ENCODE measurements around the gene ERLEC1.
"Not testable (repeated sequence)": the region's sequence is repeated elsewhere in the genome, so short reads cannot be mapped to it uniquely, and the experiment has no call there.

ERLEC1 gene

DNA sequence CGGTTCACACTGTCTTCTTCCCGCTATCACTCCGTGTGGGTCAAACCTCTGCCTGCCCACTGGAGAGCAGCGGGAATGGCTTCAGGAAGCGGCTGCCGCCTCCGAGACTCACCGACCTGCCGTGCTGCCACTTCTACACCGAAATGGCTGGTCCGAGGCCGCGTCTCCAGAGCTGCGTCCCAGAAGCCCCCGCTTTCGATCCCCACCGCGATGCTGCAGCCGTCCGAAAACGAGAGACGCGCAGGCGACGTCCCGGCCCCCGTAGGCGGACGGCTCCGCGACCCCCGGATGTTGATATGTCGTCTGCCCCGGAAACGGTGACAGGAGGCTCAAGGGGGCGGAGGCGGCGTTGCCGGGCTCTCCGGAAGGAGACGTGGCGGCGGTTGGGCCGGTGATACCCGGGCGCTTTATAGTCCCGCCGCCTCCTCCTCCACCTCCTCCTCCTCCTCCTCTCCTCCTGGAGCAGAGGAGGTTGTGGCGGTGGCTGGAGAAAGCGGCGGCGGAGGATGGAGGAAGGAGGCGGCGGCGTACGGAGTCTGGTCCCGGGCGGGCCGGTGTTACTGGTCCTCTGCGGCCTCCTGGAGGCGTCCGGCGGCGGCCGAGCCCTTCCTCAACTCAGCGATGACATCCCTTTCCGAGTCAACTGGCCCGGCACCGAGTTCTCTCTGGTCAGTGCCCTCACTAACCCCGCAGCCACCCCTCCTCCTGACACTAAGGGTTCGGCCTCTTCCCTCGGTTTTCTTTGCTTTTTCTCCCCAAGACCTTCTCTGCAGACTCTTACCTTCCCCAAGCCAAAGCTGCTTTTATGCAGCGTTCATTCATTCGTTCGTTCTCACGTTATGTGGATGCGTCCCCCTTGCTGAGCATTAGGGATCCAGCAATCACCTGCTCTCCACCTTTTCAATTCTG lies at the start of gene ERLEC1, which contains the start of gene ASB3:
ERLEC1 (plus strand) TSS at position 340 of the 909 bp plus-strand sequence; CDS start at position 507, 167 bp downstream.
ASB3 (minus strand) TSS at position 249 of the 909 bp plus-strand sequence. CDS start 21,381 bp downstream, outside the sequence.
- peaks cover 32% of the 10 kb centered on the region for H3K4me1 Mint-ChIP-seq (ENCODE audit: low read depth)
- H3K4me3 Mint-ChIP-seq = peak within 1 kb of the TSS; percentile 97
- no peaks in the 10 kb centered on the region for H3K9me3 Mint-ChIP-seq
- H3K27ac Mint-ChIP-seq = peak within 1 kb of the TSS; percentile 92
- peaks cover 22% of the 10 kb centered on the region for H3K36me3 Mint-ChIP-seq (ENCODE audit: low read depth)
- H3K27me3 Mint-ChIP-seq = no peaks in the 10 kb centered on the region
- intact Hi-C loops (cut with micrococcal nuclease) = loop anchor here (2.0 kb wide), 1 partner anchor 20 kb away; the partner anchor contains the start of gene CHAC2

DNA sequence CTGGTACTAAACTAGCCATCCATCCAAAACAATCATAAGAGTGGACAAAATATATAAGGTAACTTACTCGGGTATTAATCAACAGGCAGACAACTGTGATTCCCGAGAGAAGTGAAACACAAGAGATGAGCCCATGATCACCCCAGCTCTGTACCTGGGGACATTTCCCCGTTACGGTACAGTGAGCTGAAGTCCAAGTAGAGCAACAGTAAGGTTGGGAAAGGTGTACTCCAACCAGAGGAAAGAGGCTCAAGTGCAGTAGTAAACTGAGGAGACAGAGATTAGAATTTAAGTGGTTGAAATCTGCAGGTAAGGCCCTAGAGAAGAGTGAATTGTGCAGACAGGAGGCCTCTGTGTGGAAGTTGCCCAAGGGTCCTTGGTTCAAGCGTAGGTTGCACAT lies 49.8 kb upstream of the ERLEC1 start:
- Mint-ChIP-seq H3K4me1 (ENCODE audit: low read depth) (no peaks in the 10 kb centered on the region), H3K4me3 (no peak overlapping the region), H3K36me3 (ENCODE audit: low read depth) (peaks cover 42% of the 10 kb centered on the region), H3K27me3 (no peaks in the 10 kb centered on the region), H3K9me3 (no peaks in the 10 kb centered on the region), H3K27ac (no peak overlapping the region)
- intact Hi-C loops (cut with micrococcal nuclease) = no loop called here

DNA sequence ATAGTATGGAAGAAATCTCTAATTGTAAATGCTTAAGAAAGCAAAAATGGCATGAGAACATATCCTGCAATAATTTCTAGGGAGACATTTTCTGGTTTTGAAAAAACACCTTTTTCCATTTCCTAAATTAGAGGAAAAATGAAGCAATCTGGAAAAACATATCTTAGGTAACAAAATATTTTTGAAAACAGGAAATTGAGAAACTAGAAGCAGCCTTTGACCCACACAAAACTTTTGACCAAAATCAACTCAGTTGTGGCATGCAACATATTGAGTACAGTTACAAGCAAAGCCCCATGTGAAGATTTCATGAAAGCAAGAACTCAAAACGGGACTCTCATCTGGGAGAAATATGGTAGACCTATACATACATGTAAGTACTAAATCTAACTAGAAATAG lies 47.8 kb upstream of the ERLEC1 start:
- H3K27me3 Mint-ChIP-seq = no peaks in the 10 kb centered on the region
- intact Hi-C loops (cut with micrococcal nuclease) = no loop called here

GRCh38 chr2:53740170-53740569 lies 46.7 kb upstream of the ERLEC1 start:
- no peaks in the 10 kb centered on the region for H3K9me3 Mint-ChIP-seq
- intact Hi-C loops (cut with micrococcal nuclease) = no loop called here
- peaks cover 36% of the 10 kb centered on the region for H3K36me3 Mint-ChIP-seq (ENCODE audit: low read depth)
- no peak overlapping the region for H3K27ac Mint-ChIP-seq
- no peak overlapping the region for H3K4me3 Mint-ChIP-seq
- no peaks in the 10 kb centered on the region for H3K4me1 Mint-ChIP-seq (ENCODE audit: low read depth)
- no peaks in the 10 kb centered on the region for H3K27me3 Mint-ChIP-seq

More for the DNA sequence above, 47.8 kb upstream of the ERLEC1 start:
- Mint-ChIP-seq H3K9me3 (no peaks in the 10 kb centered on the region), H3K36me3 (ENCODE audit: low read depth) (peaks cover 46% of the 10 kb centered on the region), H3K4me3 (no peak overlapping the region), H3K27ac (no peak overlapping the region), H3K4me1 (ENCODE audit: low read depth) (no peaks in the 10 kb centered on the region)

DNA sequence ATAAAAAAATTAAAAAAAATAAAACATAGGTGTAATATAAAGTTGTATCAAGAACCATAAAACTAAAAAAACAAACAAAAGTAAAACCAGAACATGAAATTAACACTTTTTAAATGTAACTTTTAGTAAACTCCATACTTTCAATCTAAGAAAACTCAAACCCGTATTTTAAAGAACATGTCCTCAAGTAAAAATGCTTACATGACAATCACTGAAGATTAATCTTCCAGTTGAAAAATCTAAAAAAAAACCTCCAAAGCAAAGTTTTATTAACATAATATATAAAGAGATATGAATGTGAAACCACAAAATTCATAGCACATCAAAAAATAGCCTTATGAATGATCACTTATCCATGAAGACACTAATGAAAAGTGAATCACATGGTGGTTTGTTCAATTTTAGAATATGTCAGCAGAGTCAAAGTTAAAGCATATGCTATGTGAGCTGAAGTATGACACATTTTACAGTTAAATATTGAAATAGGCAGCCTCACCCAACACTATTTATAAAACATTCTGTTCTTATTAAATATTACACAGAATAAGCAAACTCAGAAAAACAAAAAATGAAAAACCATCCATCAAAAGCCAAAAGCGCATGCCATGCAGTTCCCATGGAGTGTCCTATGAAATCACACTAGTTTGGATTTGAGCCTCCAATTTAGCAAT lies 42.3 kb upstream of the ERLEC1 start:
- no peak overlapping the region for H3K4me3 Mint-ChIP-seq

DNA sequence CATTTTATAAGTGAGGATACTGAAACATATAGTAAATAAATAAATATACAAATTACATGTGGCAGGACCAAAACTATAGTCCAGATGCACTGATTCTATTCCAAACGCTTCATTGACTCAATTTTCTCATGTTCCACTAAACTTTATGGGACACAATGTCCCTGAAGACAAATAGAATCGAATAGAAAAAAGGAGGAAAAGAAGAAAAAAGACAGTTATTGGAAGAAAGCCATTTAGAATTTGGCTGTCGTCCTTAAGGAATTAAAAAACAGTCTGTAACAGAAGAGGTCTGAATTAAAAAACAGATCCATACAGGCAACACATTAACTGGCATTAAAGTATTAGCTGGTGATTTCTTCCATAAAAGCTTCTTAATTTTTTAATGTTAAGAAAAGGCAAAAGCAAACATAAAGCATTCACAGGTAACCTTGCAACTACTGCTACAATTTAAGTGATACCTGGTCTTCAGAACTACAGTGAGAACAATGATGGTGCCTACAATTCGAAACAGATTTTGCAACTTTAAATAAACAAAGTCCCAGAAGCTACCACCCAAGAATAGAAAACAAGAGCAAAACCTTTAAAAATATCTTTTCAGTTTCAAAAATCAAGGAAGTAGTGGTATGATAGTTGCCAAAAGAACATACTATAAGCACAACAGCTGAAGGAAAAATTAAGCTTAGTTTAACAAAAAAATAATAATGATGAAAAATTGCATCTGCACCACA lies 36.6 kb upstream of the ERLEC1 start:
- H3K4me3 Mint-ChIP-seq = no peak overlapping the region
- intact Hi-C loops (cut with micrococcal nuclease) = no loop called here
- H3K27ac Mint-ChIP-seq = no peak overlapping the region
- no peaks in the 10 kb centered on the region for H3K4me1 Mint-ChIP-seq (ENCODE audit: low read depth)
- H3K36me3 Mint-ChIP-seq (ENCODE audit: low read depth) = peaks cover 53% of the 10 kb centered on the region
- no peaks in the 10 kb centered on the region for H3K9me3 Mint-ChIP-seq
- no peaks in the 10 kb centered on the region for H3K27me3 Mint-ChIP-seq

More for the DNA sequence above, 42.3 kb upstream of the ERLEC1 start:
- H3K4me1 Mint-ChIP-seq (ENCODE audit: low read depth) = no peaks in the 10 kb centered on the region
- H3K9me3 Mint-ChIP-seq = no peaks in the 10 kb centered on the region
- H3K36me3 Mint-ChIP-seq (ENCODE audit: low read depth) = peaks cover 55% of the 10 kb centered on the region
- intact Hi-C loops (cut with micrococcal nuclease) = no loop called here
- H3K27me3 Mint-ChIP-seq = no peaks in the 10 kb centered on the region
- H3K27ac Mint-ChIP-seq = no peak overlapping the region

DNA sequence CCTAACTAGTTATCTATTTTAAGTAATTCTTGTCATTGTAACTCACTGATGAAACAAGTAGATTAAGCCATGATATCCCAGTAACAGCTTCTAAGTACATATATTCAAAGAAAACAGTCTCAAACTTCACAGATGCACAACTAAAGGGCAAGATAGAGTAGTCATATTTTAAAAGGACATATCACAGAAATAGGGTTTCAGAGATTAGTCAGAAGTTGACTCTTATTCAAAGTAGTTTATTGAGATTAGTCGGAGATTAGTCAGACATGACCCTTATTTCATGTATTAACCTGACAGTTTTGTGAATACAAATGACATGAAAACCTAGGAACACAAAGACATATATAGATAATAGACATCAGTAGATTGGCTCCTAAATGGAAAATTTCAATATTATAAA lies 35.1 kb upstream of the ERLEC1 start:
- H3K9me3 Mint-ChIP-seq = no peaks in the 10 kb centered on the region
- intact Hi-C loops (cut with micrococcal nuclease) = no loop called here
- H3K4me1 Mint-ChIP-seq (ENCODE audit: low read depth) = no peaks in the 10 kb centered on the region
- no peak overlapping the region for H3K27ac Mint-ChIP-seq
- H3K4me3 Mint-ChIP-seq = no peak overlapping the region
- peaks cover 52% of the 10 kb centered on the region for H3K36me3 Mint-ChIP-seq (ENCODE audit: low read depth)
- no peaks in the 10 kb centered on the region for H3K27me3 Mint-ChIP-seq

DNA sequence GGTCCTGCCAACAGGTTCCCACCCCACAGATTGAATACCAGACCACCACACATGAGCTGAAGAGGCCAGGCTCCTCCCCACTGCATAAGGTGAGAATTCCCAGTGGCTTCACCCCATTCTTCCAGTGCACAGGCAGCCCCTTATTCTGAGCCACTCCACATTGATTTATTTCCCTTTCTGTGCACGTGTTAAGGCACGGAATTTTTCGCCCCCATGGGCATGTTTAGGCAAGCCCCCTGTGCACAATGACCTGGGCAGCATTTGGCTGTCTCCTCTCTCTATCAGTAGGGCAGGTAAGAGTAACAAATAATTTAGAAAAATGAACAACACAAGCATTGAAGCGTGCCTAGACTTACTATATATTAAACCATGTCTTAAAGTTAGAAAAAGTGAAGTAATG lies 34.5 kb upstream of the ERLEC1 start:
- no peak overlapping the region for H3K27ac Mint-ChIP-seq
- no peaks in the 10 kb centered on the region for H3K27me3 Mint-ChIP-seq
- peaks cover 53% of the 10 kb centered on the region for H3K36me3 Mint-ChIP-seq (ENCODE audit: low read depth)
- no peaks in the 10 kb centered on the region for H3K4me1 Mint-ChIP-seq (ENCODE audit: low read depth)
- H3K9me3 Mint-ChIP-seq = no peaks in the 10 kb centered on the region
- intact Hi-C loops (cut with micrococcal nuclease) = no loop called here
- no peak overlapping the region for H3K4me3 Mint-ChIP-seq

DNA sequence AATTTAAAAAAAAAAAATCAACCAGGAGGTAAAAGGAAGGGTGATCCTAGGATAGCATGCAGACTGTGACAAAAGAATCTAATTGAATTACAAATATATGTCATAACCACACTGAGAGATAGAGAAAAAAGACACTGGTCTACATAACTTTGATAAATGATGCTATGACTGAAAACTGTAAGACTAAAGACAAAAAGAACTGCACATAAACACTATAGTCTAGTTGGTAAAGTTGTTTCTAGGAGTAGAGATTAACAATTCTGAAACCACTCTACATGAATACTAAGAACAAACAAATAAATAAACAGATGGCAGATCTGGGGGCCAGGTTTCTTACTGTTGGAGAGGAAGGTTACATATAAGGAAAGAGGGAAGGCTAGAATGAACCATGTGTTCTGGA lies 33.8 kb upstream of the ERLEC1 start:
- intact Hi-C loops (cut with micrococcal nuclease) = no loop called here
- H3K4me3 Mint-ChIP-seq = no peak overlapping the region
- H3K9me3 Mint-ChIP-seq = no peaks in the 10 kb centered on the region
- H3K27me3 Mint-ChIP-seq = no peaks in the 10 kb centered on the region
- H3K27ac Mint-ChIP-seq = no peak overlapping the region
- H3K4me1 Mint-ChIP-seq (ENCODE audit: low read depth) = no peaks in the 10 kb centered on the region
- H3K36me3 Mint-ChIP-seq (ENCODE audit: low read depth) = peaks cover 53% of the 10 kb centered on the region

- intact Hi-C loops (cut with micrococcal nuclease) = no loop called here
- H3K27me3 Mint-ChIP-seq = no peaks in the 10 kb centered on the region
- H3K4me3 Mint-ChIP-seq = no peak overlapping the region
- H3K27ac Mint-ChIP-seq = no peak overlapping the region
- no peaks in the 10 kb centered on the region for H3K4me1 Mint-ChIP-seq (ENCODE audit: low read depth)
- peaks cover 45% of the 10 kb centered on the region for H3K36me3 Mint-ChIP-seq (ENCODE audit: low read depth)
- no peaks in the 10 kb centered on the region for H3K9me3 Mint-ChIP-seq
These were observed 31.7 kb upstream of the ERLEC1 start for GRCh38 chr2:53755121-53755520.

GRCh38 chr2:53756644-53757043 lies 30.2 kb upstream of the ERLEC1 start:
- Mint-ChIP-seq H3K36me3 (ENCODE audit: low read depth) (peaks cover 52% of the 10 kb centered on the region), H3K4me3 (no peak overlapping the region), H3K4me1 (ENCODE audit: low read depth) (no peaks in the 10 kb centered on the region), H3K27me3 (no peaks in the 10 kb centered on the region), H3K9me3 (no peaks in the 10 kb centered on the region), H3K27ac (no peak overlapping the region)
- intact Hi-C loops (cut with micrococcal nuclease) = no loop called here

DNA sequence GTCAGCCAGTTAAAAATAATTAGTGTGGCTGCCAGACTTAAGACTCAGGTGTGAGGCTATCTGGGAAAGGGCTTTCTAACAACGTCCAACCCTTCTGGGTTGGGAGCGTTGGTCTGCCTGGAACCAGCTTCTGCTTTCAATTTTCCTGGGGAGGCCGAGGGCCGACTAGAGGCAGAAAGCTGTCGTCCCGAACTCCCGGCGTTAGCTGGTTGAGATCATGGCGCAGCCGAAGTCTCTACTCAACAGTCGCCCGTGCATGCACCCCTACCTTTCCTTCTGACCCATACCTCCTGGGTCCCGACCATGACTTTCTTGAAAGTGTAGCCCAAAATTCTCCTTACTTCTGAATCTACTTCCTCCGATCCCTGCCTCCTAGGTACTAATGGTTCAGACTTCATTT lies 29.6 kb upstream of the ERLEC1 start:
- H3K4me3 Mint-ChIP-seq; intact Hi-C loops (cut with micrococcal nuclease); H3K9me3 Mint-ChIP-seq; H3K27me3 Mint-ChIP-seq; H3K4me1 Mint-ChIP-seq (ENCODE audit: low read depth); H3K27ac Mint-ChIP-seq: not testable (repeated sequence)
- peaks cover 57% of the 10 kb centered on the region for H3K36me3 Mint-ChIP-seq (ENCODE audit: low read depth)

DNA sequence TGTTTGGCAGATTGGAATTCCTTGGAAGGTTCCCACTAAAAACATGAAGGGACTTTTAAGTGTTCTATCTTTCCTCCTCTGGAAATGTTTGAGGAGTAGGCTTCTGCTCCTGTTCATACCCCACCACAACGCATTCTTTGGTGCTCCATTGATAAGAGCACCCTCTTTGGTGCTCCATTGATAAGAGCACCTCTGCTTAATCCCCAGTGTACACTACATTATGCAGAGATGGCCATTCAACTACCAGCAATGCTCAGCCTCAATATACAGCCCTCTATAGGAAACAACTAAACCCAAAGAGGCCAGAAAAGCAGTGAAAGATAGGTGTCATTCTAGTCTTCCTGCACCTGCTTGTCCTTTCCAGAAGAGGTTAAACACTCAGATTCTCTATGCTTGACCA lies 21.1 kb upstream of the ERLEC1 start:
- intact Hi-C loops (cut with micrococcal nuclease) = loop anchor here (2.0 to 10.0 kb wide), 2 partner anchors 21 to 349 kb away; partner anchors contain the start of genes ACYP2, ASB3 and ERLEC1
- H3K4me3 Mint-ChIP-seq = no peak overlapping the region
- peaks cover 44% of the 10 kb centered on the region for H3K36me3 Mint-ChIP-seq (ENCODE audit: low read depth)
- no peaks in the 10 kb centered on the region for H3K27me3 Mint-ChIP-seq
- peaks cover 6% of the 10 kb centered on the region for H3K4me1 Mint-ChIP-seq (ENCODE audit: low read depth)
- H3K9me3 Mint-ChIP-seq = no peaks in the 10 kb centered on the region
- H3K27ac Mint-ChIP-seq = no peak overlapping the region

Measured in dendritic cell treated with granulocyte-macrophage colony-stimulating factor and Interleukin-4, amounts not matched to agents 40 ng/mL and 50 ng/mL, for 4 days (primary cell).